ENCODE data around the gene SLC39A3.

GRCh38 chr19:2736550-2737190 is 3.1 kb downstream of the SLC39A3 start:
- TF ChIP-seq CTCF (IDR thresholded peaks at IDR 0.05) (no peak), POLR2A (IDR thresholded peaks at IDR 0.05) (no peak)

Measured in adrenal gland (tissue), 5 donors.